HEK293 (cell line): ENCODE measurements around the gene SLC7A1.

Source experiments
- CTCF ChIA-PET: fragments of 350-600 bp; formaldehyde crosslinking; extraction: SDS; loops from one replicate; lab custom pipeline; 2021; ENCODE audit warnings: antibody characterized with exemption; lab: Yijun Ruan, JAX
- POLR2A ChIA-PET: fragments of 300-600 bp; formaldehyde crosslinking; extraction: SDS; loops from one replicate; lab custom pipeline; 2020; ENCODE audit warnings: antibody characterized with exemption, inconsistent platforms; lab: Yijun Ruan, JAX
- H3K27ac ChIP-seq: fragments of 200-500 bp; sonication (Bioruptor generic); 2 replicates; pipeline ENCODE4 v1.5.1; 2014; ENCODE audit warnings: low read depth, low read length, control low read depth, inconsistent platforms; ENCODE audit errors: extremely low read depth
- H3K36me3 ChIP-seq, 2 experiments: fragments of 200-500 bp in 1 of 2; sonication (Bioruptor generic) in 1 of 2; 1 replicate in 1 of 2; 2 replicates in 1 of 2; pipeline ENCODE4 v1.5.1; 2014 to 2017; ENCODE audit warnings: inconsistent platforms in 2 of 2, low read length in 2 of 2; ENCODE audit not compliant: control insufficient read depth in 2 of 2, insufficient read depth in 1 of 2
- H3K4me1 ChIP-seq: fragments of 200-500 bp; sonication (Bioruptor generic); 2 replicates; pipeline ENCODE4 v1.5.1; 2014; ENCODE audit warnings: mild to moderate bottlenecking, low read length, inconsistent platforms; ENCODE audit not compliant: control insufficient read depth, insufficient read depth
- H3K4me3 ChIP-seq: 2 replicates; pipeline ENCODE4 v1.5.1; 2011; ENCODE audit warnings: low read depth, mild to moderate bottlenecking, control low read depth, low read length, moderate library complexity
- H3K9me3 ChIP-seq: fragments of 200-500 bp; sonication (Bioruptor generic); 2 replicates; pipeline ENCODE4 v1.5.1; 2014; ENCODE audit warnings: low read depth, low read length, inconsistent platforms; ENCODE audit not compliant: control insufficient read depth, insufficient read depth
- GLIS1 ChIP-seq: fragments of 450-650 bp; formaldehyde crosslinking; IDR thresholded peaks from 2 replicates; pipeline ENCODE4 v1.5.1; 2016; ENCODE audit warnings: missing biosample characterization, missing genetic modification characterization
- HOXC10 ChIP-seq: sonication (generic); formaldehyde crosslinking; IDR thresholded peaks from 2 replicates; pipeline ENCODE4 v1.8.1; 2023; ENCODE audit warnings: mild to moderate bottlenecking, missing genetic modification reagents
- KLF1 ChIP-seq: fragments of 450-650 bp; formaldehyde crosslinking; IDR thresholded peaks from 2 replicates; pipeline ENCODE4 v1.5.1; 2016; ENCODE audit warnings: missing biosample characterization, missing genetic modification characterization
- MZF1 ChIP-seq: fragments of 450-650 bp; formaldehyde crosslinking; IDR thresholded peaks from 2 replicates; pipeline ENCODE4 v1.5.1; 2017; ENCODE audit warnings: missing biosample characterization, missing genetic modification characterization, borderline replicate concordance
- PRDM6 ChIP-seq: fragments of 450-650 bp; formaldehyde crosslinking; IDR thresholded peaks from 2 replicates; pipeline ENCODE4 v1.5.1; 2017; ENCODE audit warnings: missing biosample characterization, missing genetic modification characterization
- SALL2 ChIP-seq: fragments of 450-650 bp; formaldehyde crosslinking; IDR thresholded peaks from 2 replicates; pipeline ENCODE4 v1.5.0; 2017; ENCODE audit warnings: missing biosample characterization, mild to moderate bottlenecking, missing genetic modification characterization, borderline replicate concordance
- SP2 ChIP-seq: fragments of 450-650 bp; formaldehyde crosslinking; IDR thresholded peaks from 2 replicates; pipeline ENCODE4 v1.5.1; 2016; ENCODE audit warnings: missing biosample characterization, missing genetic modification characterization
- YY1 ChIP-seq: fragments of 450-650 bp; formaldehyde crosslinking; IDR thresholded peaks from 2 replicates; pipeline ENCODE4 v1.5.1; 2018; ENCODE audit warnings: missing biosample characterization, missing genetic modification characterization
- ZFP37 ChIP-seq: fragments of 450-650 bp; formaldehyde crosslinking; IDR thresholded peaks from 2 replicates; pipeline ENCODE4 v1.5.1; 2016; ENCODE audit warnings: missing biosample characterization, missing genetic modification characterization
- ZNF157 ChIP-seq: fragments of 450-650 bp; formaldehyde crosslinking; IDR thresholded peaks from 2 replicates; pipeline ENCODE4 v1.5.1; 2016; ENCODE audit warnings: missing biosample characterization, missing genetic modification characterization
- ZNF19 ChIP-seq: fragments of 450-650 bp; formaldehyde crosslinking; IDR thresholded peaks from 2 replicates; pipeline ENCODE4; 2016; ENCODE audit warnings: missing biosample characterization, missing genetic modification characterization, low read depth
- ZNF23 ChIP-seq: fragments of 450-650 bp; formaldehyde crosslinking; IDR thresholded peaks from 2 replicates; pipeline ENCODE4 v1.5.1; 2016; ENCODE audit warnings: missing biosample characterization, missing genetic modification characterization, borderline replicate concordance
- ZNF335 ChIP-seq: fragments of 450-650 bp; formaldehyde crosslinking; conservative IDR thresholded peaks from 2 replicates; pipeline ENCODE4 v1.5.1; 2016; ENCODE audit warnings: missing biosample characterization, missing genetic modification characterization
- ZNF501 ChIP-seq: fragments of 450-650 bp; formaldehyde crosslinking; IDR thresholded peaks from 2 replicates; pipeline ENCODE4 v1.5.1; 2016; ENCODE audit warnings: missing biosample characterization, missing genetic modification characterization
- ZNF549 ChIP-seq: fragments of 450-650 bp; IDR thresholded peaks from 2 replicates; pipeline ENCODE4 v1.5.1; 2018; ENCODE audit warnings: missing biosample characterization, missing genetic modification characterization, mild to moderate bottlenecking, inconsistent platforms, moderate library complexity
- ZNF560 ChIP-seq: fragments of 450-650 bp; formaldehyde crosslinking; IDR thresholded peaks from 2 replicates; pipeline ENCODE4 v1.5.1; 2017; ENCODE audit warnings: missing biosample characterization, missing genetic modification characterization, borderline replicate concordance
- ZNF600 ChIP-seq: fragments of 450-650 bp; formaldehyde crosslinking; IDR thresholded peaks from 2 replicates; pipeline ENCODE4 v1.5.1; 2016; ENCODE audit warnings: missing biosample characterization, missing genetic modification characterization
- ZNF610 ChIP-seq: fragments of 450-650 bp; formaldehyde crosslinking; IDR thresholded peaks from 2 replicates; pipeline ENCODE4 v1.5.1; 2016; ENCODE audit warnings: missing biosample characterization, missing genetic modification characterization, borderline replicate concordance
- ZNF654 ChIP-seq: fragments of 450-650 bp; formaldehyde crosslinking; IDR thresholded peaks from 2 replicates; pipeline ENCODE4 v1.5.1; 2016; ENCODE audit warnings: low read depth, missing biosample characterization, missing genetic modification characterization
- ZNF792 ChIP-seq: fragments of 450-650 bp; formaldehyde crosslinking; IDR thresholded peaks from 2 replicates; pipeline ENCODE4 v1.5.1; 2016; ENCODE audit warnings: missing biosample characterization, missing genetic modification characterization
- TF ChIP-seq, protein P1 (sequence below): fragments of 450-650 bp; formaldehyde crosslinking; IDR thresholded peaks from 2 replicates; pipeline ENCODE4 v1.5.1; 2016; ENCODE audit warnings: missing biosample characterization, missing genetic modification characterization, borderline replicate concordance

The SLC7A1 gene

GRCh38 chr13:29576581-29576980 is 18.9 kb downstream of the SLC7A1 start:
- no peak overlapping the region for H3K27ac ChIP-seq
- peaks cover 2% of the 10 kb centered on the region; the same call in 1 of the 2 replicates for H3K4me1 ChIP-seq
- CTCF ChIA-PET = no interaction called here
- no peak overlapping the region for H3K4me3 ChIP-seq
- no peaks in the 10 kb centered on the region; a peak in 1 of 3 replicates for H3K36me3 ChIP-seq
- H3K9me3 ChIP-seq = no peaks in the 10 kb centered on the region
- TF ChIP-seq ZNF549 = peak; percentile 71
- TF ChIP-seq ZNF19 (tag by site-specific recombination) = no peak
- POLR2A ChIA-PET = no interaction called here

- Histone ChIP-seq H3K4me3 (no peak overlapping the region), H3K9me3 (no peaks in the 10 kb centered on the region), H3K36me3 (no peaks in the 10 kb centered on the region; a peak in 1 of 3 replicates), H3K4me1 (peaks cover under 1% of the 10 kb centered on the region; the same call in 1 of the 2 replicates), H3K27ac (no peak overlapping the region)
- ChIA-PET POLR2A (interaction anchor here (1.5 kb wide), 1 partner anchor 12 kb away, joined by 4 read pairs; no protein-coding TSS in a partner anchor), CTCF (no interaction called here)
- TF ChIP-seq PRDM6 (tag by site-specific recombination) (no peak), ZNF654 (tag by site-specific recombination) (no peak), ZFP37 (tag by site-specific recombination) (no peak), YY1 (tag by site-specific recombination) (no peak), ZNF600 (tag by site-specific recombination) (no peak), KLF1 (tag by site-specific recombination) (no peak), GLIS1 (no peak), SP2 (tag by site-specific recombination) (no peak), ZNF157 (tag by site-specific recombination) (no peak), ZNF610 (tag by site-specific recombination) (no peak), SALL2 (no peak), ZNF501 (tag by site-specific recombination) (no peak), ZNF23 (tag by site-specific recombination) (no peak), ZNF335 (no peak), HOXC10 (CRISPR knock-in tag) (no peak), ZNF560 (tag by site-specific recombination) (no peak), ZNF792 (no peak), MZF1 (tag by site-specific recombination) (no peak)
- TF ChIP-seq, protein P1, sequence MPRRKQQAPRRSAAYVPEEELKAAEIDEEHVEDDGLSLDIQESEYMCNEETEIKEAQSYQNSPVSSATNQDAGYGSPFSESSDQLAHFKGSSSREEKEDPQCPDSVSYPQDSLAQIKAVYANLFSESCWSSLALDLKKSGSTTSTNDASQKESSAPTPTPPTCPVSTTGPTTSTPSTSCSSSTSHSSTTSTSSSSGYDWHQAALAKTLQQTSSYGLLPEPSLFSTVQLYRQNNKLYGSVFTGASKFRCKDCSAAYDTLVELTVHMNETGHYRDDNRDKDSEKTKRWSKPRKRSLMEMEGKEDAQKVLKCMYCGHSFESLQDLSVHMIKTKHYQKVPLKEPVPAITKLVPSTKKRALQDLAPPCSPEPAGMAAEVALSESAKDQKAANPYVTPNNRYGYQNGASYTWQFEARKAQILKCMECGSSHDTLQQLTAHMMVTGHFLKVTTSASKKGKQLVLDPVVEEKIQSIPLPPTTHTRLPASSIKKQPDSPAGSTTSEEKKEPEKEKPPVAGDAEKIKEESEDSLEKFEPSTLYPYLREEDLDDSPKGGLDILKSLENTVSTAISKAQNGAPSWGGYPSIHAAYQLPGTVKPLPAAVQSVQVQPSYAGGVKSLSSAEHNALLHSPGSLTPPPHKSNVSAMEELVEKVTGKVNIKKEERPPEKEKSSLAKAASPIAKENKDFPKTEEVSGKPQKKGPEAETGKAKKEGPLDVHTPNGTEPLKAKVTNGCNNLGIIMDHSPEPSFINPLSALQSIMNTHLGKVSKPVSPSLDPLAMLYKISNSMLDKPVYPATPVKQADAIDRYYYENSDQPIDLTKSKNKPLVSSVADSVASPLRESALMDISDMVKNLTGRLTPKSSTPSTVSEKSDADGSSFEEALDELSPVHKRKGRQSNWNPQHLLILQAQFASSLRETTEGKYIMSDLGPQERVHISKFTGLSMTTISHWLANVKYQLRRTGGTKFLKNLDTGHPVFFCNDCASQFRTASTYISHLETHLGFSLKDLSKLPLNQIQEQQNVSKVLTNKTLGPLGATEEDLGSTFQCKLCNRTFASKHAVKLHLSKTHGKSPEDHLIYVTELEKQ (tag by site-specific recombination) = no peak
Observed at GRCh38 chr13:29575098-29575497, 20.4 kb downstream of the SLC7A1 start.
